IMR-90 (cell line): ENCODE results near the gene FSIP1. TPM values are rescaled to one million over a fixed set of nuclear protein-coding genes. Genes with fewer than 3 reads are reported as not detected.
A peak's percentile ranks its signal among the peaks of the same experiment; 100 is the strongest.

Experiments used
- ATAC-seq: fragments of 200-7000 bp; cut with Tn5 transposase; 2 replicates; pipeline ENCODE4 v1.9.1; 2020; ENCODE audit warnings: low read depth, mild to moderate bottlenecking, moderate library complexity
- BruUV-seq: library from RNA; stranded (reverse); fragments of 400-500 nt; replicated peaks from 2 replicates; lab custom pipeline; 2021; lab: Mats Ljungman, UMichigan
- CTCF ChIA-PET: fragments of 300-600 bp; formaldehyde crosslinking; extraction: SDS; loops from one replicate; lab custom pipeline; 2021; ENCODE audit warnings: antibody characterized with exemption; lab: Yijun Ruan, JAX
- POLR2A ChIA-PET: fragments of 300-600 bp; sonication (Branson Sonifier 250); formaldehyde crosslinking; loops from one replicate; lab custom pipeline; 2022; ENCODE audit warnings: antibody characterized with exemption; ENCODE audit not compliant: unreplicated experiment; lab: Charles Lee
- DNase-seq: peaks from one replicate; pipeline ENCODE4 v3.0.0; 2013
- H2AFZ ChIP-seq: replicated peaks from 2 replicates; pipeline ENCODE3; 2013; ENCODE audit warnings: low read length, mild to moderate bottlenecking; ENCODE audit not compliant: poor library complexity
- H2AK5ac ChIP-seq: 2 replicates; pipeline ENCODE4 v1.6.1; 2013; ENCODE audit warnings: low read depth, low read length, inconsistent platforms
- H2AK9ac ChIP-seq: replicated peaks from 2 replicates; pipeline ENCODE3; 2013; ENCODE audit warnings: mild to moderate bottlenecking, low read depth, low read length, moderate library complexity; ENCODE audit not compliant: poor library complexity
- H2BK120ac ChIP-seq: 2 replicates; pipeline ENCODE4 v1.6.1; 2013; ENCODE audit warnings: low read depth, low read length, inconsistent platforms
- H2BK15ac ChIP-seq: 3 replicates; pipeline ENCODE4 v1.6.1; 2013; ENCODE audit warnings: low read depth, low read length, inconsistent platforms
- H2BK20ac ChIP-seq: 2 replicates; pipeline ENCODE4 v1.6.1; 2013; ENCODE audit warnings: low read depth, mild to moderate bottlenecking, inconsistent platforms, low read length, moderate library complexity
- H2BK5ac ChIP-seq: 2 replicates; pipeline ENCODE4 v1.6.1; 2013; ENCODE audit warnings: mild to moderate bottlenecking, low read depth, low read length, inconsistent platforms; ENCODE audit not compliant: poor library complexity, severe bottlenecking
- H3K14ac ChIP-seq: replicated peaks from 2 replicates; pipeline ENCODE4 v1.6.1; 2013; ENCODE audit warnings: low read depth, low read length, inconsistent platforms
- H3K18ac ChIP-seq: 2 replicates; pipeline ENCODE4 v1.6.1; 2013; ENCODE audit warnings: low read depth, low read length, control low read depth
- H3K23ac ChIP-seq: 2 replicates; pipeline ENCODE4 v1.6.1; 2013; ENCODE audit warnings: low read depth, low read length, inconsistent platforms
- H3K27ac ChIP-seq: 2 replicates; pipeline ENCODE4 v1.5.1; 2013; ENCODE audit warnings: mild to moderate bottlenecking, control low read depth, low read length; ENCODE audit not compliant: insufficient read depth
- H3K27me3 ChIP-seq: 2 replicates; pipeline ENCODE4 v1.6.1; 2013; ENCODE audit warnings: low read length; ENCODE audit not compliant: control insufficient read depth, insufficient read depth
- H3K36me3 ChIP-seq: 2 replicates; pipeline ENCODE4 v1.6.1; 2013; ENCODE audit warnings: low read length, mixed read lengths; ENCODE audit not compliant: control insufficient read depth, insufficient read depth
- H3K4ac ChIP-seq: 2 replicates; pipeline ENCODE4 v1.6.1; 2013; ENCODE audit warnings: low read depth, low read length, inconsistent platforms
- H3K4me1 ChIP-seq: 2 replicates; pipeline ENCODE4 v1.6.1; 2013; ENCODE audit warnings: low read length, mixed read lengths; ENCODE audit not compliant: control insufficient read depth, insufficient read depth
- H3K4me2 ChIP-seq: 2 replicates; pipeline ENCODE4 v1.6.1; 2013; ENCODE audit warnings: low read depth, mild to moderate bottlenecking, control low read depth, low read length, moderate library complexity
- H3K4me3 ChIP-seq: 2 replicates; pipeline ENCODE4 v1.5.1; 2013; ENCODE audit warnings: low read depth, mild to moderate bottlenecking, control low read depth, low read length, moderate library complexity; ENCODE audit not compliant: insufficient read depth
- H3K56ac ChIP-seq: 2 replicates; pipeline ENCODE4 v1.6.1; 2013; ENCODE audit warnings: low read length, inconsistent platforms; ENCODE audit not compliant: insufficient read depth; ENCODE audit errors: extremely low read depth
- H3K79me1 ChIP-seq, 2 experiments: 2 replicates each; pipeline ENCODE4 v1.6.1; 2013; ENCODE audit warnings: low read length in 2 of 2, inconsistent platforms in 1 of 2, low read depth in 1 of 2
- H3K9ac ChIP-seq: 2 replicates; pipeline ENCODE4 v1.6.1; 2013; ENCODE audit warnings: low read depth, low read length, control low read depth
- H3K9me1 ChIP-seq: 2 replicates; pipeline ENCODE4 v1.6.1; 2013; ENCODE audit warnings: low read length, inconsistent platforms; ENCODE audit not compliant: insufficient read depth
- H3K9me3 ChIP-seq: 2 replicates; pipeline ENCODE4 v1.6.1; 2013; ENCODE audit warnings: low read length; ENCODE audit not compliant: control insufficient read depth, insufficient read depth
- H4K20me1 ChIP-seq: 2 replicates; pipeline ENCODE4 v1.6.1; 2013; ENCODE audit warnings: low read length, inconsistent platforms; ENCODE audit not compliant: insufficient read depth
- H4K5ac ChIP-seq: 2 replicates; pipeline ENCODE4 v1.6.1; 2013; ENCODE audit warnings: mild to moderate bottlenecking, low read depth, low read length, control low read depth
- H4K8ac ChIP-seq, 2 experiments: 2 replicates each; pipeline ENCODE4 v1.6.1; 2013; ENCODE audit warnings: low read depth in 2 of 2, low read length in 2 of 2, control low read depth in 1 of 2, inconsistent platforms in 1 of 2
- H4K91ac ChIP-seq: 2 replicates; pipeline ENCODE4 v1.6.1; 2013; ENCODE audit warnings: low read depth, low read length, inconsistent platforms; ENCODE audit not compliant: insufficient read depth
- BHLHE40 ChIP-seq: fragments of 150-350 bp; IDR thresholded peaks from 2 replicates; pipeline ENCODE4 v1.6.1; 2016; ENCODE audit warnings: mild to moderate bottlenecking, low read depth, low read length
- CEBPB ChIP-seq: IDR thresholded peaks from 2 replicates; pipeline ENCODE4 v1.6.1; 2012; ENCODE audit warnings: low read depth, low read length, improper control_type of control experiment
- CHD1 ChIP-seq: IDR thresholded peaks from 2 replicates; pipeline ENCODE4 v1.6.1; 2012; ENCODE audit warnings: low read depth, low read length, improper control_type of control experiment
- CTCF ChIP-seq: conservative IDR thresholded peaks from 2 replicates; pipeline ENCODE4 v1.5.1; 2012; ENCODE audit warnings: mild to moderate bottlenecking, low read depth, low read length, improper control_type of control experiment
- ELK1 ChIP-seq: fragments of 150-350 bp; IDR thresholded peaks from 2 replicates; pipeline ENCODE4 v1.6.1; 2016; ENCODE audit warnings: low read depth, mild to moderate bottlenecking, low read length, moderate library complexity, borderline replicate concordance
- FOS ChIP-seq: fragments of 150-350 bp; IDR thresholded peaks from 2 replicates; pipeline ENCODE4 v1.6.1; 2016; ENCODE audit warnings: low read depth, low read length
- MAFK ChIP-seq: IDR thresholded peaks from 2 replicates; pipeline ENCODE4 v1.6.1; 2012; ENCODE audit warnings: low read depth, low read length, improper control_type of control experiment
- MAZ ChIP-seq: IDR thresholded peaks from 2 replicates; pipeline ENCODE4 v1.6.1; 2012; ENCODE audit warnings: low read depth, mild to moderate bottlenecking, low read length, improper control_type of control experiment, moderate library complexity, borderline replicate concordance
- MXI1 ChIP-seq: IDR thresholded peaks from 2 replicates; pipeline ENCODE4 v1.6.1; 2012; ENCODE audit warnings: low read depth, mild to moderate bottlenecking, low read length, moderate library complexity, borderline replicate concordance
- NFE2L2 ChIP-seq: fragments of 150-350 bp; IDR thresholded peaks from 2 replicates; pipeline ENCODE4 v1.6.1; 2016; ENCODE audit warnings: low read depth, mild to moderate bottlenecking, low read length
- RAD21 ChIP-seq: IDR thresholded peaks from 2 replicates; pipeline ENCODE4 v1.6.1; 2012; ENCODE audit warnings: low read length, improper control_type of control experiment
- RCOR1 ChIP-seq: IDR thresholded peaks from 2 replicates; pipeline ENCODE4 v1.6.1; 2012; ENCODE audit warnings: mild to moderate bottlenecking, low read length, improper control_type of control experiment; ENCODE audit not compliant: insufficient replicate concordance
- RFX5 ChIP-seq: IDR thresholded peaks from 2 replicates; pipeline ENCODE4 v1.8.0; 2012; ENCODE audit warnings: low read depth, mild to moderate bottlenecking, low read length, moderate library complexity
- SMC3 ChIP-seq: fragments of 150-350 bp; IDR thresholded peaks from 2 replicates; pipeline ENCODE4 v1.6.1; 2016; ENCODE audit warnings: low read depth, mild to moderate bottlenecking, antibody characterized with exemption, low read length, moderate library complexity
- USF2 ChIP-seq: fragments of 150-350 bp; IDR thresholded peaks from 2 replicates; pipeline ENCODE4 v1.6.1; 2017; ENCODE audit warnings: mild to moderate bottlenecking, antibody characterized with exemption, low read length, low read depth
- WGBS, 2 experiments: methylation state at CpG; one replicate each; pipeline versions ENCODE4 v1.1.5 to v1.1.7; 2013; ENCODE audit warnings: missing lambda C conversion rate in 2 of 2; ENCODE audit not compliant: insufficient read length in 1 of 2; ENCODE audit errors: extremely low coverage in 2 of 2; 5-methylcytosine and 5-hydroxymethylcytosine counted together
- dilution Hi-C: fragments of 300-500 bp; cut with HindIII; formaldehyde crosslinking; loops from one replicate; pipeline ENCODE4 v1.14.3; 2018; ENCODE audit warnings: low sequenced_read_pairs; ENCODE audit not compliant: unreplicated experiment
- in situ Hi-C: fragments of 300-500 bp; cut with MboI; formaldehyde crosslinking; loops from 3 replicates; pipeline ENCODE4 v1.14.3; 2019; ENCODE audit warnings: low sequenced_read_pairs, inconsistent platforms, mixed read lengths
- intact Hi-C: fragments of 100-400 bp; cut with micrococcal nuclease; formaldehyde crosslinking; loops from 2 replicates; pipeline ENCODE4 v1.10.0; 2022
- polyA plus RNA-seq, 3 experiments: library from polyadenylated mRNA; depleted of rRNA; stranded (reverse); fragments of >200 nt; gene quantifications; 2 replicates each; pipeline ENCODE4 v1.2.3, GENCODE V29; 2012; ENCODE audit warnings: low replicate concordance in 1 of 3
- total RNA-seq: library from RNA; depleted of rRNA; stranded (reverse); fragments of >200 nt; gene quantifications from 2 replicates; pipeline ENCODE4 v1.2.3, GENCODE V29; 2012

Gene FSIP1
- total and polyA plus RNA-seq, 2 of the 4 experiments (the other 2 are of a cell fraction): 0.10 to 0.18 TPM

- WGBS, 2 experiments: no CpG with 5 or more reads among the region's 5 CpGs
Observed at GRCh38 chr15:39642011-39642640, 140.5 kb downstream of the FSIP1 start.

More at GRCh38 chr15:39642011-39642640, 140.5 kb downstream of the FSIP1 start:
- no peak overlapping the region for H2AFZ ChIP-seq
- no peak overlapping the region for H2BK120ac ChIP-seq
- peaks cover 2% of the 10 kb centered on the region; the same call in 1 of the 2 replicates for H3K9me1 ChIP-seq
- DNase-seq (peak; percentile 76), ATAC-seq (peak; percentile 86)
- peak overlapping the region; percentile 50; the same call in 1 of the 2 replicates for H3K4me2 ChIP-seq
- H2BK20ac ChIP-seq: no peak overlapping the region
- ChIA-PET POLR2A (no interaction called here), CTCF (interaction anchor here (1.5 kb wide), 2 partner anchors 11 to 13 kb away, joined by 3 to 4 read pairs; no protein-coding TSS in a partner anchor)
- no peak overlapping the region for H3K9ac ChIP-seq
- no peaks in the 10 kb centered on the region for H3K9me3 ChIP-seq
- no TSS peak for BruUV-seq
- H3K27me3 ChIP-seq: no peaks in the 10 kb centered on the region; the same call in 1 of the 2 replicates
- no peaks in the 10 kb centered on the region for H3K79me1 ChIP-seq
- H3K27ac ChIP-seq: no peak overlapping the region; the same call in 1 of the 2 replicates
- H2BK15ac ChIP-seq: no peak overlapping the region
- no peak overlapping the region for H3K56ac ChIP-seq
- H3K23ac ChIP-seq: no peak overlapping the region
- no peak overlapping the region for H4K5ac ChIP-seq
- peaks cover 6% of the 10 kb centered on the region; the same call in 1 of the 2 replicates for H3K4me1 ChIP-seq
- no peak overlapping the region for H3K14ac ChIP-seq
- H2AK9ac ChIP-seq: no peak overlapping the region
- H3K18ac ChIP-seq: no peak overlapping the region
- in situ Hi-C loops: no loop called here
- H2AK5ac ChIP-seq: no peak overlapping the region
- peak; percentile 82; the same call in 1 of the 2 replicates for TF ChIP-seq FOS
- no peak for TF ChIP-seq MAZ
- no peak for TF ChIP-seq CTCF
- no peak for TF ChIP-seq ELK1
- TF ChIP-seq SMC3: no peak
- TF ChIP-seq MAFK: no peak
- no peak for TF ChIP-seq RCOR1
- no peak for TF ChIP-seq CEBPB
- TF ChIP-seq BHLHE40: peak; percentile 42
- no peak for TF ChIP-seq RAD21
- no peak for TF ChIP-seq CHD1
- TF ChIP-seq RFX5: no peak; the same call in 1 of the 2 replicates
- no peak for TF ChIP-seq USF2
- peak; percentile 67; the same call in 1 of the 2 replicates for TF ChIP-seq MXI1
- TF ChIP-seq NFE2L2: no peak
- no peak overlapping the region for H4K8ac ChIP-seq
- dilution Hi-C loops: no loop called here
- no peaks in the 10 kb centered on the region for H4K20me1 ChIP-seq
- H3K36me3 ChIP-seq: no peaks in the 10 kb centered on the region
- peak overlapping the region; percentile 39 for H2BK5ac ChIP-seq
- no peak overlapping the region for H3K4ac ChIP-seq
- no peak overlapping the region for H3K4me3 ChIP-seq
- intact Hi-C loops: no loop called here
- no peak overlapping the region for H4K91ac ChIP-seq
